Measurements from ENCODE around the gene SEMA4D.
A peak's percentile ranks its signal among the peaks of the same experiment; 100 is the strongest.

Gene SEMA4D

DNA sequence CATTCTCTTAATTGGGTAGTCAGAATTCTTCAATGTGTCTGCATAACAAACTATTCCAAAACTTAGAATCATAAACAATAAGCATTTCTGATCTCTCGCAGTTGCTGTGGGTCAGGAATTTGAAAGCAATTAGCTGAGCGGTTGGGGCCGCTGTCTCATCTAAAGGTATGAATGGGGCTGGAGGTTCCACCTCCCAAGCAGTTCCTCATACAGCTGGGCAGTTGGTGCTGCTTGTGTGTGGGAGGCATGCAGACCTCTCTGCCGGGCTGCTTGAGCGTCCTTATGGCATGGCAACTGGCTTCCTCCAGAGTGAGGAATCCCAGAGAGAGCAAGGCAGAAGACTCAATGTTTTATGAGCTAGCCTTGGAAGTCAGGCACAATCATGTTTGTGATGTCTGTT is 30.2 kb upstream of the SEMA4D start:
- DNase-seq: no peak

DNA sequence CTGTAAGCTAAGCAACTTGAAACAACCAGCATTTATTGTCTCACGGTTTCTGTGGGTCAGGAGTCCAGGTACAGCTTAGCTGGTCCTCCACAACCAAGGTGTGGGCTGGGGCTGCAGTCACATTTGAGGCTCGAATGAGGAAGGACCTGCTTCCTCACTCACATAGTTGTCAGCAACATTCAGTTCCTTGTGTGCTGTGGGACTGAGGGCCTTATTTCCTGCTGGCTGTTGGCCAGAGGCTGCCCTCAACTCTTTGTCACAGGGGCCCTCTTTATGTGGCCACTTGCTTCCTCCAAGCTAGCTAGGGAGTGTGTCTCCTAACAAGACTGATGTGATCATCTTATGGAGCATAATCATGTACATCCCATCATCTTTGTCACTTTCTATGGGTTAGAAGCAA is 29.2 kb upstream of the SEMA4D start:
- DNase-seq: no peak

DNA sequence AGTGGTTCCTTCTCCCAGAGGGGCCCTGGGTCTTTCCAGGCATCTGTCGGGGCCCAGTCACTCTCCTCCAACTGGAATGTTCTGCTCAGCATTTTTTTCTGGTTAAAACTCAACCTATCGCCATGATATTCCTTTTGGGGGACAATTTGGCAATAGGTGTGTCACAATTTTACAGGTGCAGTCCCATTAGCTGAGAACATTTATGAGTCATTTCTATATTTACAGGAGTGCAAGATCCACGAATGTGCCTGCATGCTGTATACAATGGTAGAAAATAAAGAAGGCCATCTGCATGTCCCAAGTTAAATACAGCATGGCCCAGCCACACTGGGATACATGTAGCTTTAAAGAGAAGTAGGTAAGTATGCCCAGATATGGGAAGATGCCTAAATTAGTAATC is 28.8 kb upstream of the SEMA4D start:
- DNase-seq: no peak

DNA sequence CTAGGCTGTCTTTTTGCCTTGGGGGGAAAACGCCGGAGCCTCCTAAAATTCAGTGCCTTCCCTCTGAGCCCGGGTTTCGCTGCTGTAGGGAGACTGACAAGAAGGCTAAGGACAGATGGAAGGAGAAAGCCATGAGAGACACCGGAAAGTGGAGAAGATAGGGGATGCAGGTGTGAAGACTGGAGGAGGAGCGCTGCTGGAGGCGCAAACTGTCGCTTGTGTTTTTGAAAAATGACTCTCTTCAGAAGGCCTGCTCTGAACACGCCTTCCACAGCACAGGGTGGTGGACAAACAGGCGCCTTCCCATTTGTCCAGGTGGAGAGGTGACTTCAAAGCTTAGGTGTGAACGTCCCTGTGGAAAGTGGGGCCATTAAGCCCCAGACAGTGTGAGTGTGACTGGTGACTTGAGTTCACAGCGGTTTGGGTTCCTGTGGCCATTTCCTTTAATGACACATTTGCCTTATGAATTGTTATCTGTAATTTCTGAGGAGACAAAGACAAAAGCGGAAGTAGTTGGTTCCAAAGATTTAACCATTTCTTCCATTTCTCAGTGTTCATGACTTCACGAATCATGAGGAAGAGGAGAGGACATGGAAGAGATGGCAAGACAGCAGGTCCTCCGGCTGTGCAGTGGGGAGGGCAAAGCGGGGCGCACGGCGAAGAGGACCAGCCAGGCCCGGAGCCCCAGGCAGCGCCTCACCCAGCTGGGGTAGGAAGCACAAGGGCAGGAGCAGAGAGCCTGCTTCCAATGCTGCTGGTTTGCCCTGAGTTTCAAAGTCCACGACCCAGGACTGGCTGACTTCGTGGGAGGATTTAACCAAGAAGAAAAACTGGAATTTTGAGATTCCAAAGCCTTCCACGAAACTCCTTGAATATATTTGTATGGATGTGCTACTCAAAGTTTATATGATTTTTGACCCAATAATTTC is 27.8 kb upstream of the SEMA4D start:
- no peak for DNase-seq

DNA sequence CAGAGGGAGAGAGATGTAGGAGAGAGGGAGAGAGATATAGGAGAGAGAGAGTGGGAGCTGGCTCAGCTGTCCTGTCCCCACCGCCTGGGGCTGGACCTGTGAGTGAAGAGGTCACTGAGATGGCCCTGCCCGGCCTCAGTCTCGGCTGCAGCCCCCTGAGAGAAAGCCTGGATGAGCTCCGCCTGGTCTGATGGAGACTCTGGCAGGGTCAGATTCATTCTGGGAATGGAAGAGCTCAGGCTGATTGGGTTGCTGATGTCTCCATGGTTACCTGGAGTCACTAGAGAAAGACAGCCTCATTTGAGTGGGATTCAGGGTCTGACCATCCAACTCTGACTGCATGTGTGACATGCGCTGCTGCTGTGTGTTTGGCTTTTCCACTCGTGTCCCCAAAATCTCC is 27.1 kb upstream of the SEMA4D start:
- DNase-seq: no peak

DNA sequence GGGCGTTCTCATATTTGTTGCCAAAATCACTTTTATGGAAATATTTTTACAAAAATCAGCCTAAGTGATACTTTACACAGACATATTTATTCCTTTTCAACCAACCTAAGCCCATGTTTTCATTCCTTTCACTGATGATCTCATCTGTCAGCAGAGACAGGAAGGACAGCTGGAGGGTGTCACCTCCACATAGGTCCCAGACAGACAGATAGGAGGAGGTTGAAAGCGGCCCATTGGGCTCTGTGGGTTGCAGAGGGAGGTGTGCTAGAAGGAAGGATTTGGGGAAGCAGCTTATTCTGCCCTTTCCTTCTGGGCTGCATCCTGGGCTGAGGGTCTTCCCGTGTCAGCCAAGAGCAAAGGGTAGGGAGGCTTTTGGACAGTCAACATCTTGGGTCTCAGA is 26.0 kb upstream of the SEMA4D start:
- DNase-seq: peak in 2 of 4 experiments; percentile 19 to 31

DNA sequence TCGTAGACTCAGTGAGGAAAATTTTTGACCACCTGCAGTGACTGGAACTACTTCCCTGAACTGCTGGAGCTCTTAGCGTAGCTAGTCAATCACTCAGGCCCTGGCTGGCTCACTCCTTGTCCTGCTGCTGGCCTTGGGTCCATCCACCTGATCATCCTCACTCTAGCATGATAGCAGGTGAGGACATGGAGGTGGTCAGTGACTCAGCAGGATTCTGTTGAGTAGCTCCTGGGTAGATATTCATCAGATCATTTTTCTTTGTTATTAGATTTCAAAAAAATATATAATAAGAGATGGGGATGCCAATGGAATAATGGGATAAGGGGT is 25.0 kb upstream of the SEMA4D start:
- DNase-seq: no peak

DNA sequence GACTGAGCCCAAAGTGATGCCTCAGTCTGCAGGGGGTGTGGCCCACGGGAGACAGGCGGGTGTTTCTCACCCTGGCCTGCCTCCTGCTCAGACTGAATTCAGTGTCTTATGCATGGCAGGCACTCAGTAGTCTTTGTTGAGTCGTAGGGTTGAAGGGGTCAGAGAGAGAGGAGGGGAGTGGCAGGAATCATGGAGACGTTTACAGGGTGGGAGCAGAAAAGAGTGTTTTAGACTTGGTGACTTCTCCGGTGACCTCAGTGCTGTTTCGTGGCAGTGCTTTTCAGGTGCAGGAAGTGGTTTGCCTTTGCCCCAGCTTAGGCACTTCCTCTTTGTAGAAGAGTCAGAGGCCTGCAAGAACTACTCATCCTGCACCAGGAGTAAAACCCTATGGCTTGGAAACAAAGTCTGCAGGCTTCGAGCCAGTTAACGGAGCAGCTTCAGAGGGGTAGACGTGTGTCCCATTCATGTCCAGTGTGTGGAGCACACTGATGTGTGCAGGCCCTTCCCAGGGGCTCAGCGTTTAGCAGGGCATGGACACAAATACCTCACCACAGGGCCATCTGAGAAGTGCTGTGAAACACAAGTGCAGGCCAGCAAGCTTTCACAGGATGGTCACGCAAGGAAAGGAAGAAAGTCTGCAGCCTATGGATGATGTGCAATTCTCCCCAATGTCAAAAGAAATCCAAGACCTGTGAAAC is 24.5 kb upstream of the SEMA4D start:
- DNase-seq: peak in 2 of 4 experiments; percentile 45 to 65

DNA sequence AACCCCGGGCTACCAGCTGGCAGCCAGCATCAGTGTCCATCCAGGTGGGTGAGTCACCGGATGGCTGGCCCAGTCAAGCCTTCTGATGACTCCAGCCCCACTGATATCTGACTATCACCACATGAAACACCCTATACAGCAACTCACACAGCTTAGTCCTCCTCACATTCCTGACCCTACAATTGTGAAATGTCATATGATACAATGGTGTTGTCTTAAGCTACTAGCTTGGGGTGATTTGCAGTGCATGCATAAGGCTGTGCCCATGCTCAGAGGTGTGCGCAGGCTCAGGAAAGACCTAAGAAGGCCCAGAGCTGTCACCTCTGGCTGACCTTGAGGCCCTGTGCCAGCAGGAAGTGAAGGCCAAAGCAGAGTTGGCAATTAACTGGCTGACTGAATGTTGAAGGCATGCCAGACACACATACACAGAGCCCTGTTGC is 21.5 kb upstream of the SEMA4D start:
- DNase-seq: no peak

DNA sequence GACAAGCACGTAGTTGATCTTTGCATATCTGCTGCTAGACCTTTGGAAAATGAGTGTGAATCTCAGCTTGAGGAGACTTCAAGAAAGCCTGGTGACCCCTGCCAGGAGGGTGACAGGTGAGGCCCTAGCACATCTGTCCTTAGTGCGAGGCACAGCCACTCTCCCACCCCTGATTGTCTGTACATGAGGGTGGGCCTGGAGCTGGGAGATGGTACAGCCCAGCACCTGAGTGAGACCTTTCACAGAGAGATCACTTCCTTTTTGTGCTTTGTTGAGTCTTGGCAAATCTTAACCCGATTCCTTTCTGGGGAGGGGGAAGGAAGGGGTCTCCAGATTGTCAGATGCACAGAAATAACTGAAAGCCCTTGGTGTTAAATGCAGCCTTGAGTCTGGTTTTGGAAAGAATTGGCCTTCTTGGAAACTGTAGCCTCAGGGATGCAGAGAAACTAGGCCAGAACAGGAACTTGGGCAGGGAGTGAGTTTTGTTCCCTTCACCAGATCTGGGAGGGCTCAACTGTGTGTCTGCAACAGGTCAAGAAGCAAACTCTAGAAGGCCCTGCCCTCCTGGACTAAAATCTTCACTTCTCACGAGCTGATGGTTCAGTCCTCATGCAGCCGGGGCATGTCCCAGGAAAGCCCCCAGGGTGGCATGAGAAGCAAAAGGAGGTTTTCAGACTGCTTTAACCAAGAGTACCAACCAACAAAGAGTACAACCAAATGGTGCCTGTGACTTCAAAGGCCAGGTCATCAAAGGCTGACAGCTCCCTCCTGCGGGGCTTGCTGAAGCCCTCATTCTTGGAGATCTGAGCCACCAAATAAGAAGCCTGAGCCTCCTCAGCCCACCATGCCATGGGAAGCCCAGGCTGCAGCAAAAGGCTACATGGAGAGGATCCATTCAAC is 20.8 kb upstream of the SEMA4D start:
- DNase-seq: no peak

DNA sequence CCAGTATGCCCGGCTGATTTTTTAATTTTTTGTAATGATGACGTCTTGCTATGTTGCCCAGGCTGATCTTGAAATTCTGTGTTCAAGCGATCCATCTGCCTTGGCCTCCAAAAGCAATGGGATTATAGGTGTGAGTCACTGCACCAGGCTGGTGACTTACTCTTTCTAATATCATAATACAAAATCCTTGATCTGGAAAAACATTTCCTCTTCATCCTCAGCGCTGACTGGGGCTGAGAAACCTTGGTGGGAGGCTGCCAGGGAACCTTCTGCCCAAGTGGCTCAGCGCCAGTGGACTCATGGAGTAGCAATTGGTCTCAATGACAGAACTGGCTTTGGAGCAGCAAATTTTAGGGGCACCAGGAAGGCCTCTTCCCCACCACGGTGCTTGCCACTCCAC is 17.5 kb upstream of the SEMA4D start:
- DNase-seq: no peak

DNA sequence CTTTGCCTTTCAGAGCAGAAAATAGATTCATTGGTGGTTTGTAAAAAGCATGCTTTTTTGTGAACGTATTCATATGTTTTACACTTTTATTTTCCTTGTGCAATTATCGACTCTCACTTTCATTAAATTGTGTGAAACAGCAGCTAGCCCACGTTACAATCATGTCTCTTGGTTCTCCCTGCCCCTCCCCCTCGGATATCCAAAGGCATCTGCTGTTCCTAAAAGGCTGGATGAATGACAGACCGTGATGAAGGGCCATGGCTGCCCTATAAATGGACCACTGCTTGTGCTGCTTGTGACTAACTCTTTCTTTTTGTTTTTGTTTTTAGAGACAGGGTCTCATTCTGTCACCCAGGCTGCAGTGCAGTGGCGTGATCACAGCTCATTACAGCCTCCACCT is 17.0 kb upstream of the SEMA4D start:
- no peak for DNase-seq

DNA sequence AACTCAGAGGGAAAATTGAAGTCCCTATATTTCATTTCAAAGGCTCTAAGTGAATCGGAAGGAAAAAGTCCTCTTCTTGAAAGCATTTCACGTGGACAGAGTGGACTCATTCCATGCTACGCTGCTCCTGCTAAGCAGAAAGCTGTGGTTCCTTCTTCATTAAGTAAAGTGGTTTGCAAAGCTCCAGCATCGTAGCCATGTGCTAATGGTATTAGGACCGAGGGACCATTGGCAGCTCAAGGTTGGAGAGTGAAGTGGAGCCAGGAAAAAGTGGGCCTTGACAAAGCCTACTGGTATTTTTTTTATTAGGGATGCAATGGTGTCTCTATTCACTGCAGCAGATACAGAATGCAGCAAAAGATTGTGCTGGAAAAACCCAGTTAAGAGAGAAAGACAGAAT is 16.4 kb upstream of the SEMA4D start:
- no peak for DNase-seq

DNA sequence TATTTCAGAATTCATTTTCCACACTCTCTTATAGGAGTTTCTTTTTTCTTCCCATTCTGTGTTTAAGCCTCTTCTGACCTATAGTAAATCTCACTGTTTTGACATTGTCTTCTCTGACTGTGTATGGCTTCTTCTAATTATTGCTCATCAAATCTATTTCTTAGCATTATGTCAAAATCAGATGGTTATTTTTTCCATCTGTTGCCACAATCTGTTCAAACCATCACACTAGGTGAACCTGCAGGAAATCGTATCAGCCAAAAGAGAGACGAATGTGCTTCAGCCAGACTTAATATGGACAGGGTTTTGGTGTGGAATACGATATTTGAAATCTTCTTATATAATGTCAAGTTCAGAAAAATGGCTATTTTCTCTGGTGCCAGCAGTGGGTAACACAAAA is 15.9 kb upstream of the SEMA4D start:
- DNase-seq: no peak

DNA sequence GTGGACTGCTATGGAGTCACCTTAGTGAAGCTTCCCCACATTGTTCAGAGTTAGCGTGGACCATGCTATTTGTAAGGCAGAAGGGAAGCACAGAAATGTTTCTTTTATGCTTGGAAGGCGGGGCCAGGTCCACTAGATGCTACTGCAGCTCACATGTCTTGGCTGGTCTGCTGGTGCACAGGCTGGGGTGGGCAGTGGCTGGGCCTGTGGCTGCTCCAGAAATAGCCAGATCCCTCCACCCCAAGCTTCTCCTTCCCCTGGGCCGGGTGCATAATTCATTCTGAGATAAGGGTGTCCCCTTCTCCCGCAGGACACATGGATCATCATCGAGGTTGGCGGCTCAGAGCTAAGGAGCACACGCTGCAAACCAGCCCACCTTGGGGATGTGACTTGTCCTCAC is 14.5 kb upstream of the SEMA4D start:
- DNase-seq: no peak

DNA sequence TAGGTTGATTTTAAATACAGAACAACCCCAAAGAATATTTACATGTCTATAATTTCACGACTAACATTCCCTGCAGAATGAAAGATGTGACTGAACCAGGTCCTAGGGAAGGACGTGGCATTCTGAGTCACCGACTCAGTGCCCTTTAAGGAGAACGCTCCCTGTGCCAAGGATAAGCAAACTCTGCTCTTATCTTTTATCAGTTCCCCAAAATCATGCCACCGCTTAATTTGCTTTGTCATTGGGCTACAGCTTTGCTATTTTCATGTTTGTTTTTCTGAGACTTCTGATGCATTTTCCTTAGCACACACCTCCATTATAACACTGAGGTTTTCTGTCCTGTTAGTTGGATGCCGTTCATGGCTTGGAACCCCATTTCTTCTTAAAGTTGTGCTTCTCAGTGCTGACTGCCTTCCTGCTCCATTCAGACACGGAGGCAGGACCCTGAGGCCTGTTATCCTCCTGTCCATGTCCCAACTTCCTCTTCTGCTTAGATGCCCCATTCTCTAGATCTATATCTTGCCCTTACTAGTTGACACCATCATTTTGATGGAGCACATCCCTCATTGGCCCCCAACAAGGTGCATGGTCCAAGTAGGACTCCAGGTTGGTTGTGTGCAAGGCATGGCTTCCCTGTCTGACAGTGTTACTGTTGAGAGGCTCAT is 11.2 kb upstream of the SEMA4D start:
- DNase-seq: no peak

DNA sequence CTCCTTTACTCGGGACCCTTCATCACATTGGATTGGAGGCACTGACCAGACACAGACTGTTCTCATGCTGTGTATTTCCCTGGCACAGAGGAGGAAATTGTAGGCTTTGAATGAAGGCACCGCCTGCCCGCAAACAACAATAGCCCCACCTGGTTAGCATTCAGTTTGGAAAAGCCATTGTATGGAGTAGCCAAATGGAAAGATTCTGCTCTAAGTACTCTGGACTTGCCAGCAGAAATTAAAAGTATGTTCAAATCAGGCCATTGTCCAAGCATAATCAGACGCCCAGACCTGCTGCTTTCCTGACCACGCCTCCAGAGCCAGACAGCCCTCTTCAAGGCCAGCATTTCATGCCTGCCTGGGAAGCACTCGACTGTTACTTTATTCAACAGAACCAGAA is 8.0 kb upstream of the SEMA4D start:
- no peak for DNase-seq

DNA sequence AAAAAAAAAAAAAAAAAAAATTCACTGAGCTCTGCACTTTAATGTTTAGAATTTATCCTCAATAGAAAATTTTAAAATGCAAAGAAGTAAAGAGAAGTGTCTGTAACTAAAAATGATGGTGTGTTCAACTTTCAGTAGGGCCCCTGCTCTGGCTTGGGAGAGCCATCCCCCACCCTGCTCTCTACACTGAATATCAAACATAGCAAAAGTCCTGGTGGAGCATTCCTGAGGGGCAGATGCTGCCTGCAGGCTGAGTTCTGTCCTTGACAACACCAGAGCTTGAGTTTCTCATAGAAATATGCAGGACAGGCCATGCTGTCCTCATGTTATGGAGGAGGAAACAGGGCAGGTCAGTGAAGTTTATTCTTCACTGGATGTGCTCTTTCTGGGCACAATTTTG is 7.1 kb upstream of the SEMA4D start:
- no peak for DNase-seq

DNA sequence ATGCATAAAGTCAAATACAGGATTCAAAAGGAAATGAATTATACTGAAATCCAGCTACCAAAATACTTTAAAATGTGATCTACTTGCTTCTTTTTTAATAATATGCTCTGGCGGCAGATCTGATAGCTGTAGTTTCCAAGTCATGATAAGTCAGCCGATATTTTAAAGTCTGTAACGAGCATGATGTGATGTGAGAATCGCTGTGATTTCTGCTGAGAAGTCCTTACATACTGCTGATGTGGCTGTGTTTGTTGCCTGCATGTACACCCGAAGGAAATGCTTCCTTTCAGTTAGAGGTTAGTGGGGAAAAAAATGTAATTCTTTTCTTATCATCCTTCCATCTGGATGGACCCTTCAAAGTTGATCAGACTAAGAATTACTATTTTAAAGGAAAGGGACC is 4.8 kb upstream of the SEMA4D start:
- no peak for DNase-seq

DNA sequence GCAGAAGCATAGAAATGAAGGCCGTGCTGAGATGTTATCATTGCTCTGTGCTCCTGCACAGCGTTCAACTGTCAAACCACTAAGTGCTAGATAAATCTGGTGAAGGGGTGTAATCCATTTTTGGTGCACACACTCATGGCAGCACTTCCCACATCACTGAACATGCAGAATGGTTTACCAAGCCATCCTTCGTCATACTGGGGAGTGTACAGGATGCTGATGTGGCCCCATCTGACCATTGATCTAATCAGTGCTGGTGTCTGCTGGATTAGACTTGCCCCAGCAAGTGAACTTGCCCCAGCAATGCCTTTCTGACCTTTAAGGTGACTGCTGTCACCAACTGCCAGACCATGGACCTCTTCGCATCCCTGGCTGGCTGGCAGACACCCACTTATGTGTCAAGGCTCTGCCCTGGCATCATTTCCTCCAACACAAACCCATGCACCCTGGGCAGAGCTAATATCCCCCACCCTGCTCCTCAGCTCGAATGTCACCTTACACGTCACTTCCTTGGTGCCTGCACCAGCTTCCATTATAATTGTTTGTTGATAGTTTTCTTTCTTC is 4.2 kb upstream of the SEMA4D start:
- DNase-seq: no peak

DNA sequence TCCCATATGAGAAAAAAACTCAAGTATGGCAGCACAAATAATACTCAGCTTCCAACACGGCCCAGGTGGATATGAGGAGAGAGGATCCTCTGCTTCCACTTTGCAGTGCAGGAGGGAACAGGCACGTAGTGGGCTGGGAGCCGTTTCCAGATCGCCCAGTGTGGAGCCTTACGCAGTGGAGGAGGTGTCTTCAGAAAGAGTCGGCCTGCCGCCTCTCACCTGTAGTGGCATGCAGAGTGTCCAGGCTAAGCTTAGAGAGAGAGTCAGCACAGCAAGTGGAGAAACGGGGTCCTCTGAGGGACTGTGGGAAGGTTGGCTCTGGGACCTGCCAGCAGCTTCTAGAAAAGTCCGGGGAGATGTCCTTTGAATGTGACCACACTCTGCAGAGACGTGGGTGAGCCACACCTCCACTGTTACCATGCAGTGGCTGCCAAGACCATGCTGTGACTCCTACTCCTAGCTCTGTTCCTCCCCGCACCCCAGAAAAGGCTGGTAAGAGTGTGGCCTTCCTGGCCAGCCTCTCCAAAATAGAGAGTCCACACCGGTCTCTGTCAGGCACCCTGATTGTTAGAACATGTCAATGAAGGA is 3.5 kb upstream of the SEMA4D start:
- DNase-seq: no peak

DNA sequence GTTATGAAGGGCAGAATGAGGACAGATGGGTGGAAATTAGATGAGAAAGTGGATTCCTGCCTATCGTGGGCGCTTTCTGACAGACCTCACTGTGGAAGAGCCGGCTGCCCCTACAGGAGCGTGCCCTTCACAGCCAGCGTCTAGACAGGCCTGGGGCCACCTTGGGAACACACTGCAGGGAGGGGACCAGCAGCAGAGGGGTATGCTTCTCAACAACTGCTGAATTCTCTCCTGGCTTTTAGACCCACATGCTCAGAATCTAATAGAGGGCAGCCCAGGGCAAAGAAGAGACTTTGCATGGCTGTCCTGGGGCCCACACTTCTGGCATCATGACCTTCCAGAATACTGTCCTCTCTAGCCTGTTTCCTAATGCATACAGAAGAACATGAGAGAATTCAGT is 2.1 kb upstream of the SEMA4D start:
- no peak for DNase-seq
